Hypothalamus (tissue), 51 donors: ENCODE measurements around the gene EGFL7.

Source experiments
- DNase-seq, 51 donors: peaks; one replicate each; lab custom pipeline; 2025; lab: John Stamatoyannopoulos, UW

Gene EGFL7

GRCh38 chr9:136713550-136713949 lies 50.8 kb downstream of the EGFL7 start:
- DNase-seq: peak in 2 of 51 donors; percentile 12 to 35

- DNase-seq: no peak
These were observed 51.6 kb downstream of the EGFL7 start for GRCh38 chr9:136714096-136714892.

- no peak for DNase-seq
These were observed 52.2 kb downstream of the EGFL7 start for GRCh38 chr9:136714893-136715274.

GRCh38 chr9:136717399-136717798 lies 54.7 kb downstream of the EGFL7 start:
- DNase-seq: no peak

GRCh38 chr9:136718345-136719194 lies 55.9 kb downstream of the EGFL7 start:
- no peak for DNase-seq

- no peak for DNase-seq
These were observed 56.6 kb downstream of the EGFL7 start for GRCh38 chr9:136719195-136719880.

GRCh38 chr9:136720251-136720897 lies 57.7 kb downstream of the EGFL7 start:
- peak in 8 of 51 donors; percentile 16 to 40 (median 31) for DNase-seq

GRCh38 chr9:136720898-136721338 lies 58.2 kb downstream of the EGFL7 start:
- no peak for DNase-seq

GRCh38 chr9:136721339-136722092 lies 58.8 kb downstream of the EGFL7 start:
- peak in 2 of 51 donors; percentile 8 to 39 for DNase-seq
